Measurements from ENCODE around the gene GDPD3.
"Not testable (repeated sequence)": the region's sequence is repeated elsewhere in the genome, so short reads cannot be mapped to it uniquely, and the experiment has no call there.

The GDPD3 gene

GRCh38 chr16:30119428-30119827 is 6.1 kb upstream of the GDPD3 start:
- H3K9me3 ChIP-seq (replicated peaks in 1 of 11), result no peaks in the 10 kb centered on the region
- no peak overlapping the region for H3K4me2 ChIP-seq
- no peak for TF ChIP-seq Cebpa-rat (IDR thresholded peaks at IDR 0.05)
- H3K27me3 ChIP-seq, result no peaks in the 10 kb centered on the region
- H3K4me1 ChIP-seq, result peaks cover 28 to 48% (median 38%) of the 10 kb centered on the region in 10 experiments
- no peak overlapping the region for H3K9ac ChIP-seq
- H4K20me1 ChIP-seq, result no peaks in the 10 kb centered on the region; a peak in 1 of 22 replicates
- peaks cover 12 to 71% (median 44%) of the 10 kb centered on the region in 11 experiments; a peak in 21 of 22 replicates for H3K36me3 ChIP-seq
- no peak overlapping the region for H3K27ac ChIP-seq
- H3K4me3 ChIP-seq, result no peak overlapping the region

GRCh38 chr16:30117768-30118167 is 4.4 kb upstream of the GDPD3 start:
- Histone ChIP-seq H3K4me2 (no peak overlapping the region), H3K27me3 (no peaks in the 10 kb centered on the region), H3K36me3 (peaks cover 12 to 87% (median 48%) of the 10 kb centered on the region in 11 experiments; a peak in 21 of 22 replicates), H3K9ac (no peak overlapping the region), H4K20me1 (no peaks in the 10 kb centered on the region; a peak in 1 of 22 replicates), H3K9me3 (replicated peaks in 1 of 11) (no peaks in the 10 kb centered on the region), H3K4me1 (peaks cover 23 to 47% (median 34%) of the 10 kb centered on the region in 10 experiments), H3K27ac (no peak overlapping the region), H3K4me3 (no peak overlapping the region)
- TF ChIP-seq Cebpa-rat (IDR thresholded peaks at IDR 0.05), result no peak

- H3K4me2 ChIP-seq, result no peak overlapping the region
- H3K36me3 ChIP-seq, result peaks cover 12 to 98% (median 53%) of the 10 kb centered on the region in 11 experiments; a peak in 21 of 22 replicates
- no peak for TF ChIP-seq Cebpa-rat (IDR thresholded peaks at IDR 0.05)
Observed at GRCh38 chr16:30116291-30117207, 3.2 kb upstream of the GDPD3 start.

GRCh38 chr16:30115238-30115637 is 1.9 kb upstream of the GDPD3 start:
- Histone ChIP-seq H3K36me3 (peaks cover 12 to 98% (median 65%) of the 10 kb centered on the region in 11 experiments; a peak in 21 of 22 replicates), H3K9ac (no peak overlapping the region), H4K20me1 (no peaks in the 10 kb centered on the region; a peak in 1 of 22 replicates), H3K4me3 (no peak overlapping the region), H3K4me1 (peaks cover 5 to 24% (median 12%) of the 10 kb centered on the region in 10 experiments; a peak in 13 of 20 replicates), H3K27me3 (no peaks in the 10 kb centered on the region), H3K4me2 (no peak overlapping the region), H3K27ac (no peak overlapping the region), H3K9me3 (replicated peaks in 1 of 11) (no peaks in the 10 kb centered on the region)
- TF ChIP-seq Cebpa-rat (IDR thresholded peaks at IDR 0.05), result no peak

More at GRCh38 chr16:30116291-30117207, 3.2 kb upstream of the GDPD3 start:
- Histone ChIP-seq H4K20me1 (no peaks in the 10 kb centered on the region; a peak in 1 of 22 replicates), H3K27me3 (no peaks in the 10 kb centered on the region), H3K9ac (no peak overlapping the region), H3K9me3 (replicated peaks in 1 of 11) (no peaks in the 10 kb centered on the region), H3K4me1 (peaks cover 12 to 37% (median 23%) of the 10 kb centered on the region in 10 experiments), H3K4me3 (no peak overlapping the region), H3K27ac (no peak overlapping the region)

GRCh38 chr16:30114833-30115232 is 1.5 kb upstream of the GDPD3 start:
- H3K27ac ChIP-seq; H3K9me3 ChIP-seq (replicated peaks in 1 of 11); H3K4me2 ChIP-seq; H4K20me1 ChIP-seq; H3K27me3 ChIP-seq; H3K9ac ChIP-seq; H3K4me3 ChIP-seq: not testable (repeated sequence)
- Histone ChIP-seq H3K36me3 (peaks cover 12 to 99% (median 67%) of the 10 kb centered on the region in 11 experiments; a peak in 21 of 22 replicates), H3K4me1 (peaks cover 5 to 21% (median 10%) of the 10 kb centered on the region in 10 experiments; a peak in 12 of 20 replicates)

- Histone ChIP-seq H3K27ac (no peak overlapping the region; a peak in 1 of 22 replicates), H3K4me2 (no peak overlapping the region), H4K20me1 (no peaks in the 10 kb centered on the region; a peak in 1 of 22 replicates), H3K9ac (no peak overlapping the region), H3K9me3 (replicated peaks in 1 of 11) (no peaks in the 10 kb centered on the region), H3K4me1 (peaks cover 5 to 21% (median 10%) of the 10 kb centered on the region in 10 experiments; a peak in 12 of 20 replicates), H3K36me3 (peaks cover 10 to 99% (median 67%) of the 10 kb centered on the region in 11 experiments; a peak in 21 of 22 replicates), H3K4me3 (no peak overlapping the region), H3K27me3 (no peaks in the 10 kb centered on the region)
- no peak for TF ChIP-seq Cebpa-rat (IDR thresholded peaks at IDR 0.05)
Observed at GRCh38 chr16:30114411-30114810, 1.1 kb upstream of the GDPD3 start.

- H3K27me3 ChIP-seq, result no peaks in the 10 kb centered on the region
- peaks cover 12 to 99% (median 65%) of the 10 kb centered on the region in 11 experiments; a peak in 21 of 22 replicates for H3K36me3 ChIP-seq
- no peaks in the 10 kb centered on the region; a peak in 1 of 22 replicates for H4K20me1 ChIP-seq
- peak overlapping the region in 1 of 11 experiments; percentile 26; a peak in 1 of 22 replicates for H3K4me2 ChIP-seq
- peak overlapping the region in 2 of 11 experiments; percentile 13 to 15; a peak in 2 of 22 replicates for H3K9ac ChIP-seq
- H3K4me1 ChIP-seq, result peaks cover 5 to 21% (median 9%) of the 10 kb centered on the region in 10 experiments; a peak in 12 of 20 replicates
- no peak overlapping the region for H3K4me3 ChIP-seq
- no peak for TF ChIP-seq Cebpa-rat (IDR thresholded peaks at IDR 0.05)
- no peaks in the 10 kb centered on the region for H3K9me3 ChIP-seq (replicated peaks in 1 of 11)
- H3K27ac ChIP-seq, result peak overlapping the region in 3 of 11 experiments; percentile 14 to 17 (median 15); a peak in 2 of 22 replicates
Observed at GRCh38 chr16:30113711-30114333, 485 bp upstream of the GDPD3 start.

GRCh38 chr16:30112197-30113030 is 923 bp downstream of the GDPD3 start:
- Histone ChIP-seq H3K4me1 (peaks cover 0 to 11% (median 0%) of the 10 kb centered on the region in 10 experiments; a peak in 2 of 20 replicates), H3K36me3 (peaks cover 10 to 99% (median 62%) of the 10 kb centered on the region in 11 experiments; a peak in 21 of 22 replicates), H3K4me2 (no peak overlapping the region), H4K20me1 (no peaks in the 10 kb centered on the region; a peak in 1 of 22 replicates), H3K4me3 (no peak overlapping the region), H3K9me3 (replicated peaks in 1 of 11) (no peaks in the 10 kb centered on the region), H3K27ac (no peak overlapping the region), H3K27me3 (no peaks in the 10 kb centered on the region), H3K9ac (no peak overlapping the region)
- TF ChIP-seq Cebpa-rat (IDR thresholded peaks at IDR 0.05), result no peak
